Activated CD4-positive, CD25-positive, alpha-beta regulatory T cell treated with anti-CD3 and anti-CD28 coated beads, Interleukin-2, amount 50 U/mL, for 72 hours (primary cell): ENCODE measurements around the gene HCAR3.
"Not testable (repeated sequence)": the region's sequence is repeated elsewhere in the genome, so short reads cannot be mapped to it uniquely, and the experiment has no call there.

Experiments used
- DNase-seq: peaks from one replicate; pipeline ENCODE4 v3.0.0; 2021

HCAR3 gene

GRCh38 chr12:122716658-122717057 is at the start of gene HCAR3:
TSS of gene HCAR3 (minus strand) at chr12:122716811. CDS start at chr12:122716737, 74 bp downstream.
- DNase-seq = not testable (repeated sequence)

- no peak for DNase-seq
Measured at GRCh38 chr12:122757568-122757967, 41.0 kb upstream of the HCAR3 start.

GRCh38 chr12:122754790-122755189 is 38.2 kb upstream of the HCAR3 start:
- DNase-seq = no peak

GRCh38 chr12:122753319-122753650 is 36.7 kb upstream of the HCAR3 start:
- DNase-seq = no peak

GRCh38 chr12:122752464-122753318 is 36.1 kb upstream of the HCAR3 start, which contains the start of gene DENR:
TSS of gene DENR (plus strand) at chr12:122752824. CDS start at chr12:122753702, 878 bp downstream.
- peak; percentile 100 for DNase-seq

GRCh38 chr12:122750781-122751515 is 34.3 kb upstream of the HCAR3 start:
- DNase-seq = not testable (repeated sequence)

- DNase-seq = no peak
Measured at GRCh38 chr12:122749569-122750332, 33.1 kb upstream of the HCAR3 start.

- no peak for DNase-seq
Measured at GRCh38 chr12:122747224-122748135, 30.9 kb upstream of the HCAR3 start.

- DNase-seq = no peak
Measured at GRCh38 chr12:122743895-122744525, 27.4 kb upstream of the HCAR3 start.

- DNase-seq = no peak
Measured at GRCh38 chr12:122740351-122740750, 23.7 kb upstream of the HCAR3 start.

- DNase-seq = no peak
Measured at GRCh38 chr12:122738571-122738970, 22.0 kb upstream of the HCAR3 start.

- DNase-seq = no peak
Measured at GRCh38 chr12:122732611-122733010, 16.0 kb upstream of the HCAR3 start.

GRCh38 chr12:122732170-122732569 is 15.6 kb upstream of the HCAR3 start:
- no peak for DNase-seq

- peak; percentile 40 for DNase-seq
Measured at GRCh38 chr12:122730215-122731014, 13.8 kb upstream of the HCAR3 start, which contains the start of gene HCAR1. TSS of gene HCAR1 (minus strand) at chr12:122730844. CDS start at chr12:122730339, 505 bp downstream.

GRCh38 chr12:122729583-122730214 is 13.1 kb upstream of the HCAR3 start:
- DNase-seq = no peak

- DNase-seq = no peak
Measured at GRCh38 chr12:122726080-122726558, 9.5 kb upstream of the HCAR3 start.

GRCh38 chr12:122725452-122726079 is 9.0 kb upstream of the HCAR3 start:
- DNase-seq = no peak

- DNase-seq = no peak
Measured at GRCh38 chr12:122724641-122725243, 8.1 kb upstream of the HCAR3 start.

- DNase-seq = no peak
Measured at GRCh38 chr12:122722387-122722786, 5.8 kb upstream of the HCAR3 start.
